Measurements from ENCODE around the gene CALHM5.

GRCh38 chr6:116514111-116514510 is 2.7 kb downstream of the CALHM5 start:
- TF ChIP-seq CTCF (conservative IDR thresholded peaks at IDR 0.05), result no peak
- TF ChIP-seq ZFX (IDR thresholded peaks at IDR 0.05), result no peak
